ENCODE measurements around the gene CNOT4. TPM values are rescaled to one million over a fixed set of nuclear protein-coding genes. Genes with fewer than 3 reads are reported as not detected.

Gene CNOT4
- total RNA-seq, 1 donor from 2014 or later: 25.8 TPM

DNA sequence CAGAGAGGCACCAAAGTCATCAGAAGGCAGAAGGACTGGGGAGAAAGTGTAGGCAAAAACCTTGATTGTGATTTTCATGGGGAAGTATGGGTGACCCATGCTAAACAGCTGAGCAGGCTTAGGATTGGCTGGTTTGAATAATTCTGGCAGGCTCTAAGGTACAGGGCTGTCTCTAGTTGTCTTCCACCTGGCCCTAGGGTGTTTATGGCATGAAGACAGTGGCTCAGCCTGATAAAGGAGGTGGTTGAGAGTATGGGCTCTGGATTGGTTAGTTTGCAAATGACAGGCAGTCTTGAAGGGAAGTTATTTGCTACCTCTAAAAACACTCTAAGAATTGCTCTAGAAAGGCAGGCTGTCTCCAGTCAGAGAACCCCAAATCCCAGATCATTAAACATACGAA is 176.0 kb downstream of the CNOT4 start:
- H3K4me3 ChIP-seq: no peak overlapping the region
- H3K9me3 ChIP-seq: no peaks in the 10 kb centered on the region
- H3K36me3 ChIP-seq: no peaks in the 10 kb centered on the region
- intact Hi-C loops (cut with DNase I): no loop called here
- H3K27me3 ChIP-seq: no peaks in the 10 kb centered on the region
- no peak overlapping the region for H3K27ac ChIP-seq
- ATAC-seq (no peak), DNase-seq (no peak)
- no peaks in the 10 kb centered on the region for H3K4me1 ChIP-seq
- TF ChIP-seq CTCF (IDR thresholded peaks at IDR 0.05): no peak

- Histone ChIP-seq H3K27ac (no peak overlapping the region), H3K4me3 (no peak overlapping the region), H3K36me3 (no peaks in the 10 kb centered on the region), H3K27me3 (no peaks in the 10 kb centered on the region), H3K9me3 (no peaks in the 10 kb centered on the region), H3K4me1 (no peaks in the 10 kb centered on the region)
- ATAC-seq (no peak), DNase-seq (no peak)
- intact Hi-C loops (cut with DNase I): no loop called here
- no peak for TF ChIP-seq CTCF (IDR thresholded peaks at IDR 0.05)
Measured at GRCh38 chr7:135333200-135333599, 176.7 kb downstream of the CNOT4 start.

DNA sequence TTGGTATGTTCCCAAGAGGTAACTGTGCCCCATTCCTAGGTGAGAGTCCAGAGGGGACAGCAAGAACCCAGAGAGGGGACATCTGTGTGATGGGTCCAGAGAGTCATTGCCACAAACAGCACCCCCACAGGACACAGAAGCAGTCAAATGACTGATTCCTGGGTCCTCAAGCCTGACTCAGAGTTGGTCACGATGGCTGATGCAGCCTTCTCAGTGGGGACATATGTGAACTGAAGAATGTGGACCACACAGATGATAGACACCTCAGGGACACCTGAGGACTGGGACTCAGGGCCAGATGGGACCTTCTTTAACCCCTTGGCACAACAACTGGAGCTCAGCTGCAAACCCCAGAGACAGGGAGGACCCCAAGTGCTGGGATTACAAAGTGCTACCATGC is 179.8 kb downstream of the CNOT4 start:
- H3K27me3 ChIP-seq: no peaks in the 10 kb centered on the region
- no peak overlapping the region for H3K4me3 ChIP-seq
- no peaks in the 10 kb centered on the region for H3K4me1 ChIP-seq
- ATAC-seq (no peak), DNase-seq (no peak)
- no peaks in the 10 kb centered on the region for H3K36me3 ChIP-seq
- H3K27ac ChIP-seq: no peak overlapping the region
- intact Hi-C loops (cut with DNase I): no loop called here
- H3K9me3 ChIP-seq: no peaks in the 10 kb centered on the region
- TF ChIP-seq CTCF (IDR thresholded peaks at IDR 0.05): no peak

GRCh38 chr7:135328526-135328925 is 181.4 kb downstream of the CNOT4 start:
- Histone ChIP-seq H3K27ac (no peak overlapping the region), H3K4me1 (no peaks in the 10 kb centered on the region), H3K9me3 (no peaks in the 10 kb centered on the region), H3K4me3 (no peak overlapping the region), H3K36me3 (no peaks in the 10 kb centered on the region), H3K27me3 (no peaks in the 10 kb centered on the region)
- ATAC-seq (no peak), DNase-seq (no peak)
- TF ChIP-seq CTCF (IDR thresholded peaks at IDR 0.05): no peak
- intact Hi-C loops (cut with DNase I): no loop called here

- no peak overlapping the region for H3K27ac ChIP-seq
- intact Hi-C loops (cut with DNase I): no loop called here
- no peaks in the 10 kb centered on the region for H3K9me3 ChIP-seq
- H3K4me3 ChIP-seq: no peak overlapping the region
- no peak for DNase-seq
- no peak for ATAC-seq
- H3K27me3 ChIP-seq: no peaks in the 10 kb centered on the region
- no peaks in the 10 kb centered on the region for H3K4me1 ChIP-seq
- TF ChIP-seq CTCF (IDR thresholded peaks at IDR 0.05): no peak
- no peaks in the 10 kb centered on the region for H3K36me3 ChIP-seq
Measured at GRCh38 chr7:135328053-135328452, 181.8 kb downstream of the CNOT4 start.

- DNase-seq: no peak
- no peaks in the 10 kb centered on the region for H3K36me3 ChIP-seq
- no peaks in the 10 kb centered on the region for H3K4me1 ChIP-seq
- TF ChIP-seq CTCF (IDR thresholded peaks at IDR 0.05): no peak
- no peaks in the 10 kb centered on the region for H3K9me3 ChIP-seq
- no peaks in the 10 kb centered on the region for H3K27me3 ChIP-seq
- no peak overlapping the region for H3K27ac ChIP-seq
- intact Hi-C loops (cut with DNase I): no loop called here
- H3K4me3 ChIP-seq: no peak overlapping the region
- ATAC-seq: no peak
Measured at GRCh38 chr7:135327458-135327857, 182.4 kb downstream of the CNOT4 start.

Measured in upper lobe of right lung (tissue), 1 donor.